HG02885 (cell line): ENCODE measurements around the gene TXNDC11.

ENCODE experiments used
- ATAC-seq: cut with Tn5 transposase; IDR thresholded peaks from one replicate; pipeline ENCODE4 v1.9.1; 2021; ENCODE audit warnings: mild to moderate bottlenecking; ENCODE audit not compliant: unreplicated experiment, poor library complexity

TXNDC11 gene

DNA sequence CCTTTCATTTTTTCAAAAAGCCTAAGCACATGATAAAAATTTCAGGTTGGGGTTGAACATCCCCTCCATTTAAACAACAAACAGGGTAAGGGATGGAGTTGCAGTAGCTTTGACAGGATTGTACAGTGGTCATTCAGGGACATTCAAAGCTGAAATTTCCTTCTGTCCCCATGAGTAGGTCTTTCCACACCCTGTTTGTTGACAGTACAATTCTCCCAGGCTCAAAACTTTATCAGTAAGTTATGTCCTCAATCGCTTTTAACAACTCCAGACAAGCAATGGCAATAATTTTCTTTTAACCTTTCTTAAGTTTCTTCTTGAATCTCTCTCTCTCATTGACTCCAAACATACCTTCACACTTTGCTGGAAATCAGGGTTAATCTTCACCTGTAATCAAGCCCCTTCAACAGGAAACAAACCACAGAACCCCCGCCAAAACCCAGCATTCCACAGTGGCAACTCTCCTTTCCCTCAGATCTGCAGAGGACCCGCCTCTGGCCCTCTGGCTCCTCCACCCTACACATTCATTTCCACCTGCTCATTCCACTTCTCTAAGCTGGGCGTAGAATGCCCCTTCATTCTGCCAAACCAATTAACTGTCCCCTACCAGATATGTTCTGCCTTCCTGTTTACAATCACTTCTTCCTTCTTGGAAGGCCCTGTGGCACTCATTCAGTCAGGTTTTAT is 20.7 kb downstream of the TXNDC11 start:
- no peak for ATAC-seq

- ATAC-seq = no peak
Observed at GRCh38 chr16:11719762-11720161, 22.9 kb downstream of the TXNDC11 start.

GRCh38 chr16:11719171-11719570 is 23.5 kb downstream of the TXNDC11 start:
- ATAC-seq = no peak

GRCh38 chr16:11717811-11718210 is 24.8 kb downstream of the TXNDC11 start:
- no peak for ATAC-seq

DNA sequence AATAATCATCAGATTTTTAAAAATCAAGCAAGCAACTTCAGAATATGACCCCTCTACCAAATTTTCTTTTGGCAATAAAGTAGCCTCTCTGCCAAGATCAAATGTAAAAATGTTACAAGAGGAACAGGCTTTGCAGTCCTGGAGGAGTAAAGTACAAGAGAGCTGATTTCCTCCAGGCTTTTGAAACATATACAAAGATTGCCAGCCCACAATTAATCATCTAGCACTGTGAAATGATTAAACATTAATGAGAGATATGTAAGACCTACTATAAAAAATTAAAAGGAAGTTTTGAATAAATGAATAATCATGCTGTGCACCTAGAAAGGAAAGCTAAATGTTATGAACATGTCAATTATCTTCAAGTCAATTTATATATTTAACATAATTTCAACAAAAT is 26.3 kb downstream of the TXNDC11 start:
- ATAC-seq = no peak

DNA sequence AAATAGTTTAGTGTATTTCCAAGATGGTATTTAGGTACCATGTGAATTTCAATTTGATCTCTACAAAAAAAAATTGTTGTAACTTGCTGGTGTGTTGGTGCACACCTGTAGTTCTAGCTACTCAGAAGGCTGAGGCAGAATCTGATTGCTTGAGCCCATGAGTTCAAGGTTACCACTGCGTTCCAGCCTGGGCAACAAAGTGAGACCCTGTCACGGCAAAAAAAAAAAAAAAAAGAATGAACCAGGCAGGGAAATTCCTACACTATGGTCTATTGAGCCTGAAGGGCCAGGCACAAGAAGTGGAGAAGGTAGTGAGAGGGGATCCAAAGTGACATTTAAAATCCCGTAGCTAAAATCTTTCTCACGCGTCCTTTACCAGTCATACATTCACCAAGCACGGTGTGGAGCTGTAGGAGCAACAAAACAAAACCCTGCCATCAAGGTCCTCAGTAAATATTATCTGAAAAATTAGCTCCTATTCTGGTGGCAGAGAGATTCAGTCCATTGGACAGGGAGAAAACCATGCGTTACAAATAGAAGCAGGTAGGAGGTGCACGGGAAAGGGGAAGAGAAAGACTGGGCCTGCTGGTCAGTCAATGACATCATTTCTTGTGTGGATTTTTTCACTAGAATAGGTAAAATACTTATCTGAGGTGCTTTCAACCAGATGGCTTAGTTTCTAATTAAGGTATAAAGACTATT is 27.3 kb downstream of the TXNDC11 start:
- no peak for ATAC-seq

GRCh38 chr16:11712122-11712521 is 30.5 kb downstream of the TXNDC11 start:
- ATAC-seq = no peak

DNA sequence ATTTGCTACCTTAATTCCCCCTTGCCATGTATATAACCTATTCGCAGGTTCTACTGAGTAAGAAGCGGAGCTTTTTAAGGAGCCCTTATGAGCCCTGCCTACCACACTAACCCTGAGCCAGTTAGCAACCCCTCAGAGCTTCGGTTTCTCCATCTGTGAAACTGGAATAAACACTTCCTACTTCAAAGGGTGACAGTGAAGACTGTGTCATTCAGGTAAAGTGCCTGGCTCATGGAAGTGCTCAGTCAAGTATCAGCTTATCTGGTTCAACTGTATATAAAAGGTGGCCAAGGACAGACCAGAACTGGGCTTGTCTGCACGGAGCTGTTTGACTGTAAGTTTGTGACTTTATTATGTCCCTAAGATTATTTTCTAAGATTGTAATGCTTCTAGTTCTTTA is 31.0 kb downstream of the TXNDC11 start:
- ATAC-seq = no peak

GRCh38 chr16:11708421-11708820 is 34.2 kb downstream of the TXNDC11 start:
- no peak for ATAC-seq

DNA sequence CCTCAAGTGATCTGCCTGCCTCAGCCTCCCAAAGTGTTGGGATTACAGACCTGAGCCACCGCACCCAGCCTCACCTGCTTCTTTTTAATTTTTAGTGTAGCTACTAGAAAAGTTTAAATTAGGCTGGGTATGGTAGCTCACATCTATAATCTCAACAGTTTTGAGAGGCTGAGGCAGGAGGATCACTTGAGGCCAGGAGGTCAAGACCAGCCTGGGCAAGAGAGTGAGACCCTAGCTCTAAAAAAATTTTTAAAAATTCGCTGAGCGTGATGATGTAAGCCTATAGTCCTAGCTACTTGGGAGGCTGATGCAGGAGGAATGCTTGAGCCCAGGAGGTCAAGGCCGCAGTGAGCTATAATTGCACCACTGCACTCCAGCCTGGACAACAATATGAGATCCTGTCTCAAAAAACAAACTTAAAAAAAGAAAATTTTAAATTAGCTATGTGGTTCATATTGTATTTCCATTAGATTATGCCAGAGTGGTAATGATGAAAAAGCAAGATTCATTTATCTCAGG is 34.9 kb downstream of the TXNDC11 start:
- ATAC-seq = no peak

DNA sequence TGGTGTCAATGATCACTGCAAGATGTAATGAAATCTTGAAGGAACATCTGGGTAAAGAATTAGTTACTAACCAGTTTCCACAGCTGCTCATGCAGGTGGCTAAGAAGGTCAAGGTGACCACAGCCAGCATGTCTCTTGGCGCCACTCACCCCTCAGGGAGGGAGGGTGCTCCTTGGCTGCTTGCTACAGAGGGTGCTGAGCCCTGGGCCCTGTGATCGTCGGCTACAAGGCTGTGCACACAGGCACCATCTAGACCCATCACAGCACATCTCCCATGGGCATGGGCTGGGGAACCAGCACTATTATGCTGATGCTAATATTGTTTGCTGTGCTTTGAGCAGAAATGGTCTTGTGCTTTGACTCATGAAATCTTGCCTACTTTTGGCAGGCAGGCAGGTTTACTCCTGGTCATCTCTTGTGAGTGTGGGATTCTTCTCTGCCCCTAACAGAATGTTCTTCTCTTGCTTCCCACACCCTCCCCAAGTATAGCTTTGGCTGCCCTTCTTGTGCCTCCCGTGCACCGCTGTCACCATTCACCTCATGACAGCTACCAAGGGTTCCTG is 36.4 kb downstream of the TXNDC11 start:
- ATAC-seq = no peak

DNA sequence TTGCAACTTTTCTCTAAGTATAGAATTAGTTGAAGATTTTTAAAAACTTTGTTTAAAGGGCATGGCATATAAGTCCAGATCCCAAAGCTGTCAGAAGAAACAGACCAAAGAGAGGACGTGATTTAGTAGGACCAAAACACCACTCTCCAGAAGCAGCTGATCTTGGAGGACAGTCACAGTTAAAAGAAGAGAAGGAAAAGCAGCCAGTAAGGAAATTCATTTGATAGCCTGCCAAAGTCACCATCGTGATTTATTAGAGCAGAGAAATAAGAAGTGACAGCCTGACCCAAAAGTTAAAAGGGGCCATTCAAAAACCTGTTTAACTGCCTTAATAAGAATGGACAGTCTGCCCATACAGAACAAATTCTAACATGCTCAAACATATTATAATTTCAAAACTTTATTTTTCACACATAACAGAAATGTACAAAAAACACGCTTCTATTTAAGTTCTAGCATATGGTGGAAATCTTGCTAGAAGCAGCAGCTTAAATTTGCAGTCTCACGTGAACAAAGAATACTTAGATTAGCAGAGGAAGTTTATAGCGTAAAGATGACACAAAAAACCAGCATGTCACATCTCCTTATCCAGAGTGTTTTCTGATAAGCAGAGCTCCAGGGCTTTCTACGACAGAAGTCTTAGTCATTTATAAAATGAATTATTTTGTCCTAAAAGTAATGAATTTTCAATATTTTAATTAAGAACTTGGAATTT is 37.2 kb downstream of the TXNDC11 start:
- no peak for ATAC-seq

DNA sequence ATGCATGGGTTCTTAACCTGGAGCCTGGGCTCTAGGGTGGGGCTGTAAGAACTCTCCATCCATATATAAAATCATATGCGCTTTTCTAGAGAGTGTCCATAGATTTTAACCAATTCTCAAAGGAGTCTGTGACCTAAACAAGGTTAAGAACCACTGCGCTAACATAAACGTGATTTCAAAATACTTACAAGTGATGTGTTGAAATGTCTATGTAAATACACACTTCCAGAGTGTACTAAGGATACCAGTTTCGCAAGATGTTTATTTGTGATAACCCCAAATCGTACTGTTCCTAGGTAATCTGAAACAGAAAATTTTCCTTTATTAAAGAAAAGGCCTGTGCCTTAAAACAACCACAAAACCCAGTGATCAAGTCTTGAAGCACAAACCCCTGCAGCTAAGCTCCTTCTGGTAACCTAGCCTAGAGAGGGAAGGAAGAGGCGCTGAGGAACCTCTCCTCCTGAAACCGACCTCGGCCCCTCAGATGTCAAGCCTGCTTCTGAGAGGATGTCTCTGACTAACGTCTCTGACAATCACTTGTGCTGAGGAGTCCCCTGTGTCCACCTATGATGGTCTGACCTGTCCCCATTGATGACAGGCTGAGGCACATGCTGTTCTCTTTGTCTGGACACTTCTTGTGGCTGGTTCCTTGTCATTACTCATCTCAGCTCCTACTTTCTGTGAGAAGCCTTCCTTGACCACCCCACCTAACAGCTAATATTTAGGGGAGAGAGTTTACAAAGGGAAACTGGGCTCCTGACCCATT is 42.2 kb downstream of the TXNDC11 start:
- ATAC-seq = no peak

GRCh38 chr16:11699234-11699894 is 43.3 kb downstream of the TXNDC11 start:
- ATAC-seq = no peak

DNA sequence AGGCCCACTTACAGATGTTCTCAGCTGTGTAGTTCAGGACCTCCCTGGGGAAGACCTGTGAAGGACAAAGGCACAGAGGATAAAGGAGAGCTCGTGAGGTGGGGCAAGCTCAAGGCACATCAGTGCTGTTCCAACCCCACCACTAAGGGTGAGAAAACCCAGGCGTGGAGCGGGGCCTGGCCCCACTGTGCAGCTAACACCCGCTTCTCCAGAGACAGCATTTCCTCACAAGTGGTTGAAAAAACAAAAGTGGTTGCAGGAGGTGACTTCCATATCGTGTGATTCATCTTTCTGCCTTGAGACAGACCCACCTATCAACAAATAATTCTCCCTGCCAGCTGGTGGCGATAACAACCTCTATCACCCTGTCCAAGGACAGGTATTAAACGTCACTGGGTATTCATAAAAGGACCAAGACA is 44.4 kb downstream of the TXNDC11 start:
- ATAC-seq = no peak

DNA sequence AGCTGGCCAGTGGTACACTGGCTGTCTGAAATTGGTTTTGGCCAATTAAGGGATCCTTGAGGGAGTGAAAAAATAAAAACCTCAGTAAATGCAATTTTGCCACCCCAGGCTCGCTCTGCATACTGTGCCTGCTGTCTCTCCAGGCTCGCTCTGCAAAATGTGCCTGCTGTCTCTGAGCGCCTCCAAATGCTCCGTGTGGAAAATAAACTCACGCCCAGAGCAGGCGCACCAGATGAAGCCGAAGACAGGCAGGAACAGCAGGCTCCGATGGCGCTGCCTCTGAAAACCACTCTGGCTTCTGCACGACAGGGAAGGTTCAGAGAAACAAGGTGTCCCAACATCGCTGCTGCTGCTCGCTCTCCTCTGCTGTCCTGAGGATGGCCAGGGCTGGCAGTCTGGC is 45.3 kb downstream of the TXNDC11 start:
- no peak for ATAC-seq

DNA sequence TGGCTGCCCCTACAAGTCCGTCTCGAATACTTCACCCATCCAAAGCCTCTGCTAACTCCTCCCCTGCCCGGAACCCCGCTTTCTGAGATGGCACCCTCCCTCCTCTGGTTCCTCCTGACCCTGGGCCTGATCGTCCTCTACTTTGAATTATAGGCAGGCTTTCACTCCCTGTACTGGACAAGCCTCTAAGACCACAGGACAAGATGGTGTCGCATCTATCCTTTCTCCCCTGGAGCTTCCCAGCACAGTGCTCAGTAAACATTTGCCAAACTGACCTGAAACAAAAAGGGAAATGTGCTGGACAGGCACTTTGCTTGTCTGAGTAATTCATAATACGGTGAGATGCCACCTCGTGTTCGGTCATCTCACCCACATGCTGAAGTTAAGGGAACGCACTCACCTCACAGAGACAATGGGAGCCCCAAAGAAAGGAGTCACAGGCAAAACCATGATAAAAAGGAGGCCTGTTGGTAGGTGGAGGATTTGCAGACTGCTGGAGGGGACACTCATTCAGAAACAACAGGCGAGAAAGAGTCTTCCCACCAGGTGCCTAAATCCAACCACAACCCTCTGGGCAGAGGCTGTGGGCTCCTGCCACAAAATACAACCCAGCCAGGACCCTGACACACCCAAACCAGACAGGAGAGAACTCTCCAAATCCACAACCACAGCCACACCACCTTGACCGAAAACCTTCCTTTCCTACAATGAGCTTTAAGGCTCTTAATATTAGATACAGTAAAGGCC is 46.2 kb downstream of the TXNDC11 start:
- no peak for ATAC-seq

DNA sequence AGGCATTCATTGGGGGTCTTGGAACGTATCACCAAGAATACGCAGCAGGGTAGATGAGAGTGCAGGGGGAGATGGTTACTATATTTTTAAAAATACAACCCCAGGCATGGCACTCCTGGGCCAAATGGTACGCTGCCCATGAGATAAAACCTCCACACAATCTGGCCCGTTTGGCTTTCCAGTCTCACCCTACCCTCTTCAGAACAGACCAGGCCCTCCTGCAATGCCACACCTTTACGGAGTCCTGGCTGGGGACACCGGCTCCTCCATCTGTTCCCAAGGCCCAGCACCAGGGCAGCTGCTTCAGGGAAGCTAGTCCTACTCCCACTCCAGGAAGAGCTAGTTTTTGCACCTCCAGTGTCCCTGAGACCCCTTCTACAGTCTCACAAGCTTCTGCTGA is 50.0 kb downstream of the TXNDC11 start:
- no peak for ATAC-seq

DNA sequence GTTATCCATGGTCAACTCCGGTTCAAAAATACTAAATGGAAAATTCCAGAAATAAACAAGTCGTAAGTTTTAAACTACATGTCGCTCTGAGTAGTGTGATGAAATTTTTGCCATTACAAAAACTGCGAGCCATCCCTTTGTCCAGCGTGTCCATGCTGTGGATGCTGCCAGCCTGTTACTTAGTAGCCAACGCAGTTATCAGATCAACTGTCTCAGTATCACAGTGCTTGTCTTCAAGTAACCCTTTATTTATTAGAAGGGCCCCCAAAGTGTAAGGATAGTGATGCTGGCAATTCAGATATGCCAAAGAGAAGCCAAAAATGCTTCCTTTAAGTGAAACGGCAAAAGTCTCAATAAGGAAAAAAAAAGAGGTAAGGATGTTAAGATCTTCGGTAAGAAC is 50.5 kb downstream of the TXNDC11 start:
- no peak for ATAC-seq
